ENCODE results near the gene ANO2.

The ANO2 gene

GRCh38 chr12:5969974-5970690 is 25.1 kb upstream of the ANO2 start:
- no peak for DNase-seq (ENCODE audit: extremely low read depth, low read depth)
- no peak for TF ChIP-seq CTCF (IDR thresholded peaks at IDR 0.05; ENCODE audit: low read depth, low read length)

- DNase-seq (ENCODE audit: extremely low read depth, low read depth): no peak
- TF ChIP-seq CTCF (IDR thresholded peaks at IDR 0.05; ENCODE audit: low read depth, low read length): no peak
Measured at GRCh38 chr12:5969156-5969973, 24.3 kb upstream of the ANO2 start.

- TF ChIP-seq CTCF (IDR thresholded peaks at IDR 0.05; ENCODE audit: low read depth, low read length): no peak
- no peak for DNase-seq (ENCODE audit: extremely low read depth, low read depth)
Measured at GRCh38 chr12:5967645-5968415, 22.8 kb upstream of the ANO2 start.

GRCh38 chr12:5966486-5967095 is 21.5 kb upstream of the ANO2 start:
- no peak for DNase-seq (ENCODE audit: extremely low read depth, low read depth)

GRCh38 chr12:5965950-5966383 is 20.9 kb upstream of the ANO2 start:
- peak; percentile 93 for TF ChIP-seq CTCF (IDR thresholded peaks at IDR 0.05; ENCODE audit: low read depth, low read length)
- DNase-seq (ENCODE audit: extremely low read depth, low read depth): no peak

More at GRCh38 chr12:5966486-5967095, 21.5 kb upstream of the ANO2 start:
- TF ChIP-seq CTCF (IDR thresholded peaks at IDR 0.05; ENCODE audit: low read depth, low read length): no peak

- DNase-seq (ENCODE audit: extremely low read depth, low read depth): no peak
- TF ChIP-seq CTCF (IDR thresholded peaks at IDR 0.05; ENCODE audit: low read depth, low read length): no peak
Measured at GRCh38 chr12:5964913-5965900, 20.1 kb upstream of the ANO2 start.
